K562 (cell line): ENCODE measurements around the gene RSRC1. TPM values are rescaled to one million over a fixed set of nuclear protein-coding genes. Genes with fewer than 3 reads are reported as not detected.

Source experiments
- ATAC-seq: fragments of 200-7000 bp; cut with Tn5 transposase; 3 replicates; pipeline ENCODE4 v1.9.1; 2020; ENCODE audit warnings: moderate library complexity
- BruUV-seq: library from RNA; stranded (reverse); fragments of 400-500 nt; replicated peaks from 2 replicates; lab custom pipeline; 2021; lab: Mats Ljungman, UMichigan
- CTCF ChIA-PET: fragments of 300-600 bp; formaldehyde crosslinking; extraction: SDS; loops from one replicate; lab custom pipeline; 2021; ENCODE audit warnings: low intra/inter-chr PET ratio; lab: Yijun Ruan, JAX
- POLR2A ChIA-PET: fragments of 300-600, 350-650 bp; sonication (Branson Sonifier 250); formaldehyde crosslinking; extraction: SDS; loops from one replicate; lab custom pipeline; 2021; ENCODE audit warnings: antibody characterized with exemption, inconsistent platforms; lab: Yijun Ruan, JAX
- DNase-seq, 4 experiments: peaks; one replicate each; pipeline versions ENCODE4 v3.0.0 to v3.0.0-alpha.2; 2011 to 2018; ENCODE audit warnings: low spot score in 3 of 4, mixed read lengths in 3 of 4; ENCODE audit errors: extremely low read depth in 1 of 4
- FAIRE-seq: peaks from 2 replicates; lab custom pipeline; 2011; peaks lifted over from hg19 to GRCh38; lab: Jason Lieb, UNC
- H2AFZ ChIP-seq: 2 replicates; pipeline ENCODE4 v1.6.0; 2011; ENCODE audit warnings: low read depth, low read length, control low read depth, inconsistent platforms
- H3K27ac ChIP-seq: fragments of 200-600 bp; 3 replicates; pipeline ENCODE4 v1.8.0; 2011; ENCODE audit warnings: low read depth, mild to moderate bottlenecking, control low read depth, inconsistent platforms, low read length, moderate library complexity, mixed read lengths; ENCODE audit errors: extremely low read depth
- H3K27me3 ChIP-seq, 2 experiments: fragments of 300-600 bp in 1 of 2; 2 replicates in 1 of 2; 3 replicates in 1 of 2; pipeline versions ENCODE4 v1.6.0 to v1.8.0; 2011; ENCODE audit warnings: inconsistent platforms in 2 of 2, low read length in 2 of 2, mild to moderate bottlenecking in 1 of 2, mixed read lengths in 1 of 2, moderate library complexity in 1 of 2; ENCODE audit not compliant: control insufficient read depth in 2 of 2, insufficient read depth in 2 of 2
- H3K36me3 ChIP-seq: fragments of 300-600 bp; 3 replicates; pipeline ENCODE4 v1.8.0; 2011; ENCODE audit warnings: mild to moderate bottlenecking, low read length, inconsistent platforms; ENCODE audit not compliant: control insufficient read depth, insufficient read depth
- H3K4me1 ChIP-seq, 2 experiments: fragments of 200-600 bp in 1 of 2; replicated peaks in 1 of 2; 2 replicates in 1 of 2; 3 replicates in 1 of 2; pipeline versions ENCODE4 v1.5.1 to v1.8.0; 2011; ENCODE audit warnings: inconsistent platforms in 2 of 2, low read length in 2 of 2, mild to moderate bottlenecking in 1 of 2, mixed read lengths in 1 of 2, moderate library complexity in 1 of 2; ENCODE audit not compliant: control insufficient read depth in 2 of 2, insufficient read depth in 2 of 2
- H3K4me2 ChIP-seq: 2 replicates; pipeline ENCODE4 v1.6.1; 2011; ENCODE audit warnings: low read length, control low read depth, inconsistent platforms, mixed read lengths; ENCODE audit not compliant: insufficient read depth
- H3K4me3 ChIP-seq: fragments of 200-600 bp; sonication (generic), shearing (Covaris generic); 2 replicates; pipeline ENCODE4 v1.5.1; 2016; ENCODE audit warnings: control low read depth, inconsistent platforms
- H3K79me2 ChIP-seq: fragments of 200-600 bp; 3 replicates; pipeline ENCODE4 v1.8.0; 2011; ENCODE audit warnings: low read length, inconsistent platforms; ENCODE audit not compliant: control insufficient read depth, insufficient read depth
- H3K9ac ChIP-seq, 2 experiments: 2 replicates each; pipeline versions ENCODE4 v1.6.0 to v1.6.1; 2011; ENCODE audit warnings: low read depth in 2 of 2, low read length in 2 of 2, control low read depth in 1 of 2, inconsistent platforms in 1 of 2, mild to moderate bottlenecking in 1 of 2, mixed read lengths in 1 of 2; ENCODE audit not compliant: insufficient read depth in 1 of 2
- H3K9me1 ChIP-seq: one replicate; pipeline ENCODE4 v1.6.0; 2011; ENCODE audit warnings: inconsistent platforms, mild to moderate bottlenecking, low read length, moderate library complexity; ENCODE audit not compliant: control insufficient read depth, insufficient read depth
- H3K9me3 ChIP-seq: replicated peaks from 2 replicates; pipeline ENCODE4 v1.5.1; 2011; ENCODE audit warnings: low read depth, low read length, inconsistent platforms; ENCODE audit not compliant: control insufficient read depth, insufficient read depth
- H4K20me1 ChIP-seq: replicated peaks from 2 replicates; pipeline ENCODE4 v1.6.1; 2011; ENCODE audit warnings: low read length, inconsistent platforms, mixed read lengths; ENCODE audit not compliant: control insufficient read depth, insufficient read depth
- ATF6 ChIP-seq: sonication (generic); formaldehyde crosslinking; IDR thresholded peaks from 2 replicates; pipeline ENCODE4 v1.4.0; 2020; ENCODE audit warnings: mild to moderate bottlenecking, missing genetic modification reagents
- CBFA2T3 ChIP-seq: fragments of 450-650 bp; IDR thresholded peaks from 2 replicates; pipeline ENCODE4 v1.6.1; 2017
- CGGBP1 ChIP-seq: fragments of 250-450 bp; sonication (Bioruptor Pico); IDR thresholded peaks from 2 replicates; pipeline ENCODE4 v1.9.0; 2021; ENCODE audit warnings: mild to moderate bottlenecking
- CSDE1 ChIP-seq, 2 experiments: fragments of 450-650 bp; IDR thresholded peaks; 2 replicates each; pipeline ENCODE4 v1.6.1; 2016; ENCODE audit warnings: mild to moderate bottlenecking in 1 of 2
- DDX20 ChIP-seq: fragments of 450-650 bp; IDR thresholded peaks from 2 replicates; pipeline ENCODE4 v1.6.1; 2016; ENCODE audit warnings: missing genetic modification characterization, low read depth, mild to moderate bottlenecking, missing compliant biosample characterization, moderate library complexity
- FOXJ2 ChIP-seq: fragments of 200-800 bp; sonication (Bioruptor generic); IDR thresholded peaks from 2 replicates; pipeline ENCODE4 v1.6.1; 2016; ENCODE audit warnings: missing genetic modification characterization, missing compliant biosample characterization
- HMG20A ChIP-seq: fragments of 450-650 bp; formaldehyde crosslinking; conservative IDR thresholded peaks from 2 replicates; pipeline ENCODE4 v1.4.0; 2020; ENCODE audit warnings: mild to moderate bottlenecking, mixed read lengths
- KAT8 ChIP-seq: fragments of 450-650 bp; IDR thresholded peaks from 2 replicates; pipeline ENCODE4 v1.6.1; 2016; ENCODE audit warnings: low read depth, mild to moderate bottlenecking
- SMAD2 ChIP-seq: fragments of 150-350 bp; IDR thresholded peaks from 2 replicates; pipeline ENCODE4 v1.6.1; 2014; ENCODE audit warnings: low read depth, mild to moderate bottlenecking, low read length
- ZNF165 ChIP-seq: fragments of 250-450 bp; sonication (Bioruptor Pico); IDR thresholded peaks from 2 replicates; pipeline ENCODE4 v1.4.0; 2020; ENCODE audit warnings: borderline replicate concordance
- WGBS: fragments of 100-300 bp; shearing (Covaris generic); methylation state at CpG from one replicate; pipeline ENCODE4 v1.1.6; 2016; ENCODE audit warnings: low coverage, mixed read lengths; ENCODE audit not compliant: insufficient coverage; ENCODE audit errors: missing lambda C conversion rate; 5-methylcytosine and 5-hydroxymethylcytosine counted together
- in situ Hi-C: fragments of 300-500 bp; cut with MboI; formaldehyde crosslinking; loops from 4 replicates; pipeline ENCODE4 v1.15.0; 2018; ENCODE audit warnings: inconsistent platforms, mixed read lengths
- intact Hi-C: fragments of 100-400 bp; cut with micrococcal nuclease; formaldehyde crosslinking; loops from 2 replicates; pipeline ENCODE4 v1.14.2; 2022
- polyA plus RNA-seq, 8 experiments: library from polyadenylated mRNA; depleted of rRNA in 4 of 8; stranded (reverse) in 5 of 8; unstranded in 3 of 8; fragments of >200 nt; fragmentation: Nextera tagmentation in 2 of 8; fragmentation: Illumina TruSeq in 1 of 8; extraction: Ambion mirVana in 2 of 8; extraction: Trizol in 1 of 8; gene quantifications; 2 replicates each; pipeline versions ENCODE4 v1.2.1 to v1.2.3, GENCODE V29; 2011 to 2014; ENCODE audit warnings: inconsistent platforms in 1 of 8, missing spikeins in 1 of 8
- total RNA-seq, 7 experiments: library from RNA; depleted of rRNA in 6 of 7; stranded (reverse); fragments of >200 nt in 6 of 7; fragmentation: Illumina TruSeq in 2 of 7; extraction: Trizol in 2 of 7; gene quantifications; 2 replicates each; pipeline versions ENCODE4 v1.2.1 to v1.2.3, GENCODE V29; 2011 to 2021; ENCODE audit warnings: low replicate concordance in 1 of 7

RSRC1 gene
- total and polyA plus RNA-seq, 9 of the 15 experiments (the other 6 are each of a cell fraction or from before 2014, with no cell fraction given): 19.3 to 128 (median 75.5) TPM

GRCh38 chr3:158483701-158484235, 373.9 kb downstream of the RSRC1 start:
- in situ Hi-C loops: no loop called here
- Histone ChIP-seq H3K9me1 (no peaks in the 10 kb centered on the region), H3K27me3 (no peaks in the 10 kb centered on the region), H3K9me3 (no peaks in the 10 kb centered on the region), H2AFZ (no peak overlapping the region), H3K27ac (no peak overlapping the region), H3K4me2 (no peak overlapping the region), H3K79me2 (no peaks in the 10 kb centered on the region), H4K20me1 (no peaks in the 10 kb centered on the region), H3K4me1 (no peaks in the 10 kb centered on the region), H3K9ac (no peak overlapping the region), H3K4me3 (no peak overlapping the region), H3K36me3 (no peaks in the 10 kb centered on the region; the same call in 2 of the 3 replicates)
- TF ChIP-seq DDX20 (tag): no peak
- TF ChIP-seq CSDE1 (IDR thresholded peaks at IDR 0.05): no peak
- no peak for TF ChIP-seq ZNF165 (CRISPR knock-in tag)
- no peak for TF ChIP-seq KAT8
- TF ChIP-seq SMAD2: no peak
- no peak for TF ChIP-seq CGGBP1
- no peak for TF ChIP-seq ATF6 (CRISPR knock-in tag)
- TF ChIP-seq HMG20A (CRISPR knock-in tag): no peak
- TF ChIP-seq FOXJ2 (tag): no peak
- no peak for TF ChIP-seq CBFA2T3
- FAIRE-seq: no peak
- no TSS peak for BruUV-seq
- POLR2A ChIA-PET: interaction anchor here (1.1 kb wide), 1 partner anchor 9 kb away, joined by 3 read pairs; no protein-coding TSS in a partner anchor
- intact Hi-C loops: no loop called here
- WGBS: 68% methylated on average over 7 of the region's 7 CpGs
- ATAC-seq: no peak
- DNase-seq: no peak
- CTCF ChIA-PET: no interaction called here
